ENCODE measurements around the gene FLVCR1.

Gene FLVCR1

GRCh38 chr1:212915245-212916091, 57.4 kb downstream of the FLVCR1 start:
- peak; percentile 75 for DNase-seq (ENCODE audit: low read depth, low spot score)

GRCh38 chr1:212916481-212917133, 58.5 kb downstream of the FLVCR1 start:
- peak; percentile 92 for DNase-seq (ENCODE audit: low read depth, low spot score)

DNA sequence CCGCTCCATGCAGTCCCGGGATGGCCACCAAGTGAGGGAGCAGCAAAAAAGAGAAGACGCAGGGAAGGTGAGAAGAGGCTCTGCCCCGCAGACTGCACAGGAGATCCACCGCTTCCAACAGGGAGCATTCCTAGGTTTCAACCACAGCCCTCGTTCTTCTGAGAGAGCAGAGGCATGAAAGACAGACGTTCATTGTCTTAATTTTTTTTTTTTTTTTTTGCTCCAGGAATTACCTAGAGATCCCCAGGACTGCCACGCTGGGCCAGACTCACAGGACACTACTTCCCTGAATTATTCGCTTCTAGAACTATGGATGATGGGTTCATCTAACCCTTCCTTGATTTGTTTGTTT, 59.0 kb downstream of the FLVCR1 start:
- DNase-seq (ENCODE audit: low read depth, low spot score) = no peak

- DNase-seq (ENCODE audit: low read depth, low spot score) = no peak
Measured at GRCh38 chr1:212917858-212918257, 59.8 kb downstream of the FLVCR1 start.

DNA sequence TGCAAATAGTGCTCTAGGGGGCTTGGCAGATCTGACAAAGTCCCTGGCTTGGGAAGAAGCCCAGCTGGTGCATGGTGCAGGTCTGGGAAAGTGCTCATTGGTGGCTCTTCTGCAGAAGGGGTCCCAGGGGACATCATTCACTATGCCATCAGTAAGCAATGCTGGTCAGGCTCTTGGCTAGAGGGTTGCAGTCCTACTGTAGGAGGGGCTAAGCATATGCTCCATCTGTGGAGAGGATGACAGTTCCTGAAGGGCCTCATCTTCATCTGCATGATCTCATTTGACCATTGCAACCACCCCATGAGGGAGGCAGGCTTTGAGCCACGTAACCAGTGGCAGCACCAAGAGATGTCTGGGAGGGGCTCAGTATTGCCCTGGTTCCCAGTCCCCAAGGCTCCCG, 60.7 kb downstream of the FLVCR1 start:
- DNase-seq (ENCODE audit: low read depth, low spot score) = no peak

- DNase-seq (ENCODE audit: low read depth, low spot score) = no peak
Measured at GRCh38 chr1:212920246-212920645, 62.2 kb downstream of the FLVCR1 start.

DNA sequence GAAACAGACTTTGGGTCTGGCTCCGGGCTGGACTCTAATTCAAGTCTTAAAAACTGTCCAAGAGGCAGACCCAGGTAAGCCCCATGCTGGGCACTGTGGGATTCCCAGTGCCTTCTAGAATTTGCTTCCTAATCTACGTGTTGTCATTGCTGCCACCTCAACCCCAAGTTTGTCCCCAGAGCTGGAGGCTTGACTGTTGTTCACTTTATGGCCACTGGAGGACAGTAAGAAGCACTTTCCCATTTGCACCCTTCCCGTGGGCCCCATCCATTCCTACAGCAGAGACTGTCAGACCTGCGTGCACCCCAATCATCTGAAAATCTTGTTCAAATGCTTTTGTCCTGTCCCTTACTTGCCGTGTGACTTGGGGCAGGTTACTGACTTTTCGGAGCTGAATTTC, 62.8 kb downstream of the FLVCR1 start:
- no peak for DNase-seq (ENCODE audit: low read depth, low spot score)

DNA sequence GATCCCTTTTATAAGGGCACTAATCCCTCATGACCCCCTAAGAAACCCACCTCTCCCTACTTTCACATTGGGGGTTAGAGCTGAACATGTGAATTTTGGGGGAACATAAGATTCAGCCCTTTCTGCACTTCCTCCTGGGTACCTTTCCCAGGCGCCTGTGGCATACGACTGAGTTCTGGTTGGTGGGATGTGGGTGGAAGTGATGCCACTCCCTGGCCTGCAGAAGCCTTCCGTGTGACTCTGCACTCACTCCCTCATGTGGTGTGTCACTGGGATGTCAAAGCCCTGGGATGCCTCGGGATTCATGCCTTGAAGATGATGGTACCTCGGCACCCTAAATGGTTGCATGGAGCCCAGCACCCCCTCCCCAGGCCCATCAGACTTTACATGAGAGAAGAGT, 63.9 kb downstream of the FLVCR1 start:
- DNase-seq (ENCODE audit: low read depth, low spot score) = no peak

GRCh38 chr1:212926372-212926771, 68.3 kb downstream of the FLVCR1 start:
- DNase-seq (ENCODE audit: low read depth, low spot score) = no peak

DNA sequence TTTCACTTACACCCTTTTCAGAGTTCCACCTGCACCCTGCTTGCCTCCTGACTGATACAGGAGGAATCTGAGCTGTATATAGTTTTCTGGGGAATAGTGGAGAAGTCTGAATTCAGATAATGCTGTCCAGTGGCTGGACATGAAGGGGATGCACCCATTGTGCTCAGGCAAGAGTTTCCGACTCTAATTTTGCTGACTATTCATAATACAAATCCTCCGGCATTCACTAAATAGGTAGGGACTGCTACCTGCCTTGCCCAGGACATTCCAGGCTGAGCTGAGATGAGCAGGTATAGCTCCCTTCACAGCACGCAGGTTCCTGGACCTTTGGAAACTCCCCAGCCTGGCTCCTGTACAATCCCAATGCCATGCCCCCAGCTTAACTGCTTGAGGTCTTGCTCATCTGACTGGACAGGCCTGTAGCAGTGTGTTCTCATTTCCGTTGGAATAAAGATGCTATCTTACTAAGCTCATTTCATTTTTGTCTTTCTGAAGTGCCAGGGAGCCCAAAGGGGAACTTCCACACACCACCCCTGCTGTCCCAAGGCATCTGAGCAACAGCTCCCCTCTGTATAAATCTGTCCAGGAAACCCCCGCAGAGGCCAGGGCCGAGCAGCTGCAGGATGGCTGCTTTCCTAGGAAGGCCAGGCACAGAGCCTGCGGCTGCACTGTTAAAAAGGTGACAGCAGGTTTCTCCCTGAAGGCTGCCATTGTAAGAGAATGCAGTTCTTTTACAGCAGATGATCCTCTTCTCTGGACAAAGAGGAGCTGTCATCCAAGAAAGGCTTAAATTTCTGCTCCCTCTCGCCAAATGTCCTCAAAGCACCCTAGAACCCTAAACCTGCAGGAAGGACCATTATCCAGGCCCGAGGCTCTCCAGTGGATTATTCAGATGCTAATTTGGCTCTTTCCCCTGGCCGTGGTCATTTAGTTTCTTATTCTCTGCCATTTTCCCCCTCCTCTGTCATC, 70.5 kb downstream of the FLVCR1 start:
- DNase-seq (ENCODE audit: low read depth, low spot score) = peak; percentile 92

DNA sequence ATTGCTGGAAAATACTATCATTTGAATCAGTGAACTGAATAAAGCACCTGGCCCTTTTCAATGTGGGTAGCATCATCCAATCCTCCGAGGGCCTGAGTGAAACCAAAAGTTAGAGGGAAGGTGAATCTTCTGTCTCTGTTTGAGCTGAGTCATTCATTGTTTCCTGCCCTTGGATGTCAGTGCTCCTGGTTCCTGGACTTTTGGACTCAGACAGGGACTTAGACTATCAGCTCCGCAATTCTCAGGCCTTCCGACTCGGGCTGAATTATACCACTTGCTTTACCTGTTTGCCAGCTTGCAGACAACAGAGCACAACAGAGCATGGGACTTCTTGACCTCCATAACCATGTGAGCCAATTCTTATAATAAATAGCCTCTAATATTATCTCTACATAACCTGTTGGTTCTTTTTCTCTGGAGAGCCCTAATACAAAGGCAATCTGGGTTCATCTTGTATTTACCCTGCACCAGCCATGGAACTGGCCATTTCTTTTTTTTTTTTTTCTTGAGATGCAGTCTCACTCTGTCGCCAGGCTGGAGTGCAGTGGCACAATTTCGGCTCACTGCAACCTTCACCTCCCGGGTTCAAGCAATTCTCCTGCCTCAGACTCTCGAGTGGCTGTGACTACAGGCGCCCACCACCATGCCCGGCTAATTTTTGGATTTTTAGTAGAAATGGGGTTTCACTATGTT, 73.1 kb downstream of the FLVCR1 start:
- DNase-seq (ENCODE audit: low read depth, low spot score) = no peak

DNA sequence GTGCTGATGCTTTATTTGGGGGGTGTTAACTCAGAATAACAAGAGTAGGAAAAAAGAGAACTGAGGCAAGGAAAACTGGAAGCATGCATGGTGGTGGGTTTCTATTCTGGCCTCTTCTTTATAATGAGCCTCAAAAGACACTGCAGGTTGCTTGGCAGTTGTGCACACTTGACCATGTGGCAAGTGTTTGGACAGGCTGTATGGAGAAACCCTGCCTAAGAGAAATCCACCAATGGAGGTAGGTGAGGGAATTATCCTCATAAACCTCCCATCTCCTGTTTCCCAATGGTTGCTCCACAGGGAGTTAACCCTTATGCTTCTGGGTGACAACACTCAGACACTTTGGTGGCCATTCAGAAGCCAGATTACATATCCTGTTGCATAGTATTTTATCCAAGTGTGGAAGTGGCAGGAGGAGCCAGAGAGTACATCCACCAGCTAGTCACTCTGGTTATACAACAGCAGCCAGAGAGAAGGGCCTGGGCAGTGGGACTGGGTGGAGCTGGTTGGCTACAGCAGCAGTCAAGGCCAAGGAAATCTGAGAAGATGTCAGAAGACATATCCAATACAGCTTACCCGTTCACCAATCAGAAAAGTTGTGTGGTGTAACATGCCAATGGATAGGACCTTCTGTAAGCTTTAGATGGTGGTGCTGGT, 75.9 kb downstream of the FLVCR1 start:
- no peak for DNase-seq (ENCODE audit: low read depth, low spot score)

DNA sequence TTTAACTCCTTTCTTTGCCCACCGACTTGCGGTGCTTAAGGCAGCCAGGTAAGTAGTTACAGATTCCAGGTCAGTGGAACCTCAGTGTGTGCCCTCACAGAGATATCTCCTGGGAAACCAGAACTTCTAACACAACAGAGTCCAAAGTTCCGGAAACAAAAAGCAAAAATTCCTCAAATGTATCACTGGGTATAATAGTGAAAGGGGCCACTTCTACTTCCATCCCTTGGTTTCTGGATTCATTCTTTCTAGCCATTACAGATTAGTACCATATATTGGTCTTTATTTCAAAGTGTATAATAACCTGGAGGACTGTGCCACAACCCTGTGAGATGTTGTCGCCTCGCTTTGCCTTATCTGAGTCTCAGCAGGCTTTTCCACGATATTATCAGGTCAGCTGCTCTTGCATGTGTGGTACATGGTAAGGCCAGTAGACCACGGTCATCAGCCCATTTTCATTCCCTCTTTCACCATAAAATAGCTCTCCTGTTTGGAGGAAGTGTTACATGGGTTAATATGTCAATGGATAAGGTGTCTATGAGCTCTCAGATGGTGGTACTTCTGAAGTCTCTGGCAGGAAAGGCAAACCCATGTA, 77.4 kb downstream of the FLVCR1 start:
- no peak for DNase-seq (ENCODE audit: low read depth, low spot score)

DNA sequence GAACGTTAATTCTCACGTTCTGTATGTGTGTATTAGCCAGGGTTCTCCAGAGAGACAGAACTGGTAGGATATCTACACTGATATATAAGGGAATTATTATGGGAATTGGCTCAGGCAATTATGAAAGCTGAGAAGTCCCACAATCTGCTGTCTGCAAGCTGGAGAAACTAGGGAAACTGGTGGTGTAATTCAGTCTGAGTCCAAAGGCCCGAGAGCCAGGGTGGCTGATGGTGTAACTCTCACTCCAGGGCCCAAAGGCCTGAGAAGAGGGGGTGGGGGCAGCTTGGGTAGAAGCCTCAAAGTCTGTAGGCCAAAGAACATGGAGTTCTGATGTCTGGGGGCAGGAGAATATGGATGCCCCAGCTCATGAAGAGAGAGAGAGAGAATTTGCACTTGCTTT, 79.0 kb downstream of the FLVCR1 start:
- DNase-seq (ENCODE audit: low read depth, low spot score) = no peak

DNA sequence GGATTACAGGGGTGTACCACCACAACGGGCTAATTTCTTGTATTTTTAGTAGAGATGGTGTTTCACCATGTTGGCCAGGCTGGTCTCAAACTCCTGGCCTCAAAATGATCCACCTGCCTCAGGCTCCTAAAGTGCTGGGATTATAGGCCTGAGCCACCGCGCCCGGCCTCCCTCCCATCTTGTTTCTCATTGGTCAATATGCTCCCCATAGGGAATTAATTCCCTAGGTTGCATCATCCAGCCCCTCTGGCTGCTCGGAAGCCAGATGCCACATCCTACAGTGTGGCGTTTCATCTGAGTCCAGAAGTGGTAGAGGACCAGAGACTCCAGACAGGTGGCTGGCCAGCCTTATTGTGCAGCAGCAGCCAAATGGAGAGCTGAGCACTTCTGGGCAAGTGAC, 80.8 kb downstream of the FLVCR1 start:
- DNase-seq (ENCODE audit: low read depth, low spot score) = no peak

DNA sequence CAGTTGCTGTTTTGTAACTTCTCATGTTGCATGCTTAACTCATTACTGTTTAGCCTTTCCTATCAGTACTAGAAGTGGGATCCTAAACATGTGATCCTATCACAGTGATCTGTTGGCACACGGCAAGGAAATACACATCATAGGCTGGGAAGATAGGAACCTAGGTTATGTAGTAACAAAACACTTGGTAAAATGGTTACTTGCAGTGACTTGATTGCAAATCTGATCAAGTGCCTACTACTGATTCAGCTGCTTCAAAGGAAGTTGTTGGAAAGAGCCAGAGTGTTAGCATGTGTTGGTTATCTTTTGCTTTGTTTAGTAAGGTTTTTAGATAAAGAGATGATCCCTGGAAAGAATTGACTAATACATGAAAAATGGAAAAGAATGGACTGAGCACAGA, 83.4 kb downstream of the FLVCR1 start:
- DNase-seq (ENCODE audit: low read depth, low spot score) = no peak

DNA sequence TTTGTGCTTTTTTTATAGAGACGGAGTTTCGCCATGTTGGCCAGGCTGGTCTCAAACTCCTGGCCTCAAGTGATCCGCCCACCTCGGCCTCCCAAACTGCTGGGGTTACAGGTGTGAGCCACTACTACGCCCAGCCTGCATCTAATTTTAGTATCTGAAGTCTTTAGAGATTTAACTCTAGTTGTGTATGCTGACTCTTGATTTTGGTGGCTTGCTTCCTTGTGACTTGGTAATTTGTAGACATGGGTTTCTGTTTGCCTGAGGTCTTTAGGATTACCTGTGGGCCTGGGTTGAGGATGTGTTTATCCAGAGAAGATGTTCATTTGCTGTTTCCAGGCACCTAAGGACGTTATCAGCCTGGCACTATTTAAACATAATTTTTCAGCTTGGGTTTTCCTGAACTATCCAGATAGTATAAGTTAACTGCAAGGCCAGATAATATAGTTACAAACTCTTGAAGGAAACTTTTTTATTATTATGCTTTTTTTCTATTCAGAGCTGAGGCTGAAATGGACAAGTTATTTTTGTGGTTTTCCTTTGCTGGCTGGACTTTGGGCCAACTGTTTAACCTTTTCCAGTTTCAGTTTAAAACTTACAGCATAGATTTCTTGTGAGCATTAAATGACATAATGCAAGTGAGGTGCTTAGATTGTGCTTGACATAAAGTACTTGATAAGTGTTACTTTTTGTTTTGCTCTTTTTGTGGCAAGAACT, 84.8 kb downstream of the FLVCR1 start:
- DNase-seq (ENCODE audit: low read depth, low spot score) = no peak

DNA sequence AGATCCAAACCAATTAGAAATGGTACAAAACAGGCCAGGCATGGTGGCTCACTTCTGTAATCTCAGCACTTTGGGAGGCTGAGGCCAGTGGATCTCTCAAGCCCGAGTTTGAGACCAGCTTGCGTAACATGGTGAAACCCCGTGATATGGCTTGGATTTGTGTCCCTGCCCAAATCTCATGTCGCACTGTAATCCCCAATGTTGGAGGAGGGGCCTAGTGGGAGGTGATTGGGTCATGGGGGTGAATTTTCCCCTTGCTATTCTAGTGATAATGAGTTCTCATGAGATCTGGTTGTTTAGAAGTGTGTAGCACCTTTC, 85.3 kb downstream of the FLVCR1 start:
- DNase-seq (ENCODE audit: low read depth, low spot score) = no peak

DNA sequence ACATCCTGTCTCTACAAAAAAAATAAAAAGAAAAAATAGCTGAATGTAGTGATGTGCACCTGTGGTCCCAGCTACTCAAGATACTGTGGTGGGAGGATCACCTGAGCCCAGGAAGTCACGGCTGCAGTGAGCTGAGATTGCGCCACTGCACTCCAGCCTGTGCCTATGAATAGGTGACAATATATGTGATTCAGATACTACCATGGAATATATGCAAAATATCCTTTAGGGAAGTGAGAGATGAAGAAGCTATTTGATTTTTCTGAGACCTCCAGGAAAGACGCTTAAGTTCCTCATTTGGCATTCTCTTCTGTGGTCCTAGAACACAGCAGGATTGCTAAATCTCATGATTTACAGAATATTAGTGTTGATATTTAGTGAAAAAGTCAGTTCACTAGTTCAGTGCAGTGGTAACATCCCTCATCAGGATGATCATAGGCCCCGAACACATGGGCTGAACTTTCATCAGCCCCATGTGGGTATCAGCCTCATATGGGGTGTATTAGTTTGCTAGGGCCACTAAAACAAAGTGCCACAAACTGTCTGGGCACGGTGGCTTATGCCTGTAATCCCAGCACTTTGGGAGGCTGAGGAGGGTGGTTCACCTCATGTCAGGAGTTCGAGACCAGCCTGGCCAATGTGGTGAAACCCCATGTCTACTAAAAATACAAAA, 86.3 kb downstream of the FLVCR1 start:
- no peak for DNase-seq (ENCODE audit: low read depth, low spot score)

- no peak for DNase-seq (ENCODE audit: low read depth, low spot score)
Measured at GRCh38 chr1:212945056-212945455, 87.0 kb downstream of the FLVCR1 start.
